Adrenal gland (tissue), 12 donors: Measurements from ENCODE around the gene CHST3. TPM values are rescaled to one million over a fixed set of nuclear protein-coding genes. Genes with fewer than 3 reads are reported as not detected.
A peak's percentile ranks its signal among the peaks of the same experiment; 100 is the strongest.
"Not testable (repeated sequence)": the region's sequence is repeated elsewhere in the genome, so short reads cannot be mapped to it uniquely, and the experiment has no call there.

Experiments
- DNase-seq, 7 donors: peaks; one replicate each; pipeline ENCODE4 v3.0.0-alpha.2; 2019 to 2020
- H3K27ac ChIP-seq, 5 donors: fragments of 200-600 bp; sonication (generic) in 4 of 5; 1 replicate in 3 of 5; 2 replicates in 2 of 5; pipeline versions ENCODE4 v1.5.1 to v1.8.0; 2016 to 2020; ENCODE audit warnings: mild to moderate bottlenecking in 1 of 5
- H3K27me3 ChIP-seq: fragments of 200-600 bp; 2 replicates; pipeline ENCODE4 v1.8.0; 2021
- H3K36me3 ChIP-seq, 2 donors: fragments of 200-600 bp; replicated peaks in 1 of 2; 1 replicate in 1 of 2; 2 replicates in 1 of 2; pipeline versions ENCODE4 v1.5.1 to v1.8.0; 2018 to 2022
- H3K4me1 ChIP-seq, 2 donors: fragments of 200-600 bp; replicated peaks in 1 of 2; 1 replicate in 1 of 2; 2 replicates in 1 of 2; pipeline versions ENCODE4 v1.5.1 to v1.8.0; 2018 to 2021
- H3K4me3 ChIP-seq, 4 donors: fragments of 200-600 bp; sonication (generic) in 3 of 4; one replicate each; pipeline ENCODE4 v1.5.1; 2016 to 2018
- H3K9me3 ChIP-seq, 3 donors: fragments of 200-600 bp; sonication (generic) in 1 of 3; replicated peaks in 1 of 3; 1 replicate in 2 of 3; 2 replicates in 1 of 3; pipeline versions ENCODE4 v1.5.1 to v1.8.0; 2016 to 2021
- POLR2A ChIP-seq, 2 donors: fragments of 450-650 bp; IDR thresholded peaks; one replicate each; pipeline ENCODE4 v1.6.1; 2017; ENCODE audit warnings: antibody characterized with exemption in 2 of 2, mild to moderate bottlenecking in 2 of 2, moderate library complexity in 1 of 2
- WGBS, 4 donors: extraction: QIAGEN DNeasy Blood & Tissue Kit in 2 of 4; methylation state at CpG; one replicate each; pipeline versions ENCODE4 v1.1.5 to v1.1.7; 2013 to 2017; 5-methylcytosine and 5-hydroxymethylcytosine counted together
- intact Hi-C, 2 donors: fragments of 100-400 bp; cut with DNase I; formaldehyde crosslinking; loops; one replicate each; pipeline versions ENCODE4 v1.14.1 to v1.15.0; 2022 to 2023
- polyA plus RNA-seq, 3 donors: library from polyadenylated mRNA; stranded (reverse); fragments of 200-250 nt in 2 of 3; fragments of 350-450 nt in 1 of 3; fragmentation: Illumina TruSeq in 1 of 3; extraction: RNeasy Lipid Tissue Mini Kit (QIAGEN cat#74804) in 1 of 3; gene quantifications; one replicate each; pipeline ENCODE4 v1.2.3, GENCODE V29; 2013 to 2014
- total RNA-seq, 9 donors: library from RNA; depleted of rRNA in 4 of 9; stranded (reverse); fragments of >200 nt in 4 of 9; fragments of 120-200 nt in 1 of 9; fragmentation: NEBNext Ultra II Directional in 1 of 9; extraction: Animal tissue kit (Norgen Biotek cat#: 25700) in 1 of 9; gene quantifications; one replicate each; pipeline versions ENCODE4 v1.1.0 to v1.2.4, GENCODE V29; 2013 to 2023
- TF ChIP-seq, protein P1 (sequence below), 6 experiments: fragments of 450-650 bp in 4 of 6; fragments of 200-600 bp in 2 of 6; sonication (generic) in 1 of 6; IDR thresholded peaks; 1 replicate in 5 of 6; 2 replicates in 1 of 6; pipeline versions ENCODE4 v1.5.1 to v1.8.0; 2016 to 2021; ENCODE audit warnings: antibody characterized with exemption in 6 of 6, mild to moderate bottlenecking in 2 of 6, moderate library complexity in 1 of 6
- donor health status: healthy with polysubstance abuse.
- donor health status: Bipolar disorder and iron deficiency.
- donor health status: DM: yes; HTN: yes; CAD: no.
- donor health status: DM: no; HTN: no; CAD: no.
- donor health status: DM: no; HTN: no; CAD: no.
- donor health status: DM: yes; HTN: yes; CAD: no.

The CHST3 gene
- total and polyA plus RNA-seq, 12 donors, result 3.9 to 49.7 (median 32.6) TPM

DNA sequence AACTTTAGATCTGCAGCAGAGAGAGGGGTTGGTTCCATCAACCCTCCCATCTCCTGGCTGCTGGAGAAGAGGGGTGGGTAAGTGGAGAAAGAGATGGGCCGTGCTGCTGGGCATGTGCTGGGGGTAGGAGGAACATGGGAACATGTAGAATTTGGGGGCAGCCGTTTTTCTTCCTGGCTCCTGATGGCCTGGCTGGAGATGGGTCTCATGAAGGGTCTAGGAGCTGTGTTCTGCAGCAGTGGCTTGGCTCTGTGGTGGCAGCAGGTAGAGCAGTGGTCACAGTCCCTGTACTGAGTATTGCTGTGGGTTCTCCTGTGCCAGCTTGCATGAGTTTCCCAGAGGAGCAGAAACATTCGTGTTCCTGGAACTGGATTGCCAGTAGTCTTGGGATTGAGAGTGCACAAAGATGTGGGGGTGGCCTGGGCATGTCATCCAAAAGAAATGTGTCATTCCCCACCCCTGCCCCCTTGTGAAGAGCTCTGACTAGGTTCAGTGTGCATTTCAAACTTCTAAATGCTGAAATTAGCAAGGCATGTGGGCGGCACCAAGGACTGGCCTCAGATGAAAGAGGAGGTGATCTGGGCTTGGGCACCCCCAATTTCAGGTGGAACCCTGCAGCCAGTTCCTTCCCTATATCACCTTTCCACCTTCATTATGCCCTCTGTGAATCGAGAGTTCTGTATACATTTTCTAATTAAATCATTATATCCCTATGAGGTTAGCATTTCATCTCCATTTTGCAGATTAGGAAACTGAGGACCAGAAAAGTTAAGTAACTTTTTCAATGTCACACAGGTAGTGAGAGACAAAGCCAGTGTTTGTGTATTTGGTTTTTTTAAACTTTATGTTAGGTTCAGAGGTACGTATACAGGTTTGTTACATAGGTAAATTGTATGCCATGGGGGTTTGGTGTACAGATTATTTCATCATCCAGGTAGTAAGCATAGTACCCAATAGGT lies 2.1 kb downstream of the CHST3 start:
- intact Hi-C loops, result no loop called here
- H3K27ac ChIP-seq, result peak overlapping the region in 4 of 5 donors; percentile 49 to 92 (median 90)
- DNase-seq, result peak in 2 of 7 donors; percentile 26 to 40
- H3K9me3 ChIP-seq, result no peaks in the 10 kb centered on the region
- H3K4me3 ChIP-seq, result peak overlapping the region in 3 of 4 donors; percentile 23 to 94 (median 24)
- 50 to 70% (median 57%) methylated on average over 6 of the region's 6 CpGs for WGBS, 4 donors
- peaks cover 11 to 67% of the 10 kb centered on the region in 2 donors for H3K4me1 ChIP-seq
- TF ChIP-seq POLR2A (IDR thresholded peaks at IDR 0.05), result no peak
- TF ChIP-seq, protein P1, sequence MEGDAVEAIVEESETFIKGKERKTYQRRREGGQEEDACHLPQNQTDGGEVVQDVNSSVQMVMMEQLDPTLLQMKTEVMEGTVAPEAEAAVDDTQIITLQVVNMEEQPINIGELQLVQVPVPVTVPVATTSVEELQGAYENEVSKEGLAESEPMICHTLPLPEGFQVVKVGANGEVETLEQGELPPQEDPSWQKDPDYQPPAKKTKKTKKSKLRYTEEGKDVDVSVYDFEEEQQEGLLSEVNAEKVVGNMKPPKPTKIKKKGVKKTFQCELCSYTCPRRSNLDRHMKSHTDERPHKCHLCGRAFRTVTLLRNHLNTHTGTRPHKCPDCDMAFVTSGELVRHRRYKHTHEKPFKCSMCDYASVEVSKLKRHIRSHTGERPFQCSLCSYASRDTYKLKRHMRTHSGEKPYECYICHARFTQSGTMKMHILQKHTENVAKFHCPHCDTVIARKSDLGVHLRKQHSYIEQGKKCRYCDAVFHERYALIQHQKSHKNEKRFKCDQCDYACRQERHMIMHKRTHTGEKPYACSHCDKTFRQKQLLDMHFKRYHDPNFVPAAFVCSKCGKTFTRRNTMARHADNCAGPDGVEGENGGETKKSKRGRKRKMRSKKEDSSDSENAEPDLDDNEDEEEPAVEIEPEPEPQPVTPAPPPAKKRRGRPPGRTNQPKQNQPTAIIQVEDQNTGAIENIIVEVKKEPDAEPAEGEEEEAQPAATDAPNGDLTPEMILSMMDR (IDR thresholded peaks at IDR 0.05), result no peak
- no peaks in the 10 kb centered on the region for H3K27me3 ChIP-seq
- no peaks in the 10 kb centered on the region for H3K36me3 ChIP-seq

DNA sequence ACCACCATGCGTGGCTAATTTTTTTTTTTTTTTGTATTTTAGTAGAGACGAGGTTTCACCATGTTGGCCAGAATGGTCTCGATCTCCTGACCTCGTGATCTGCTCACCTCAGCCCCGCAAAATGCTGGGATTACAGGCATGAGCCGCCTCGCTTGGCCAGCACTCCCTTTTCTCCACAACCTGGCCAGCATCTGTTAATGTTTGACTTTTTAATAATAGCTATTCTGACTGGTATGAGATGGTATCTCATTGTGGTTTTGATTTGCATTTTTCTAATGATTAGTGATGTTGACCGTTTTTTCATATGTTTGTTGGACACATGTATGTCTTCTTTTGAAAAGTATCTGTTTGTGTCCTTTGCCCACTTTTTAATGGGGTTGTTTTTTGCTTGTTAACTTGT lies 3.8 kb downstream of the CHST3 start:
- H3K27me3 ChIP-seq, intact Hi-C loops, H3K4me3 ChIP-seq, DNase-seq, H3K9me3 ChIP-seq, H3K36me3 ChIP-seq: not testable (repeated sequence)
- 81 to 91% (median 90%) methylated on average over 8 of the region's 8 CpGs for WGBS, 4 donors
- H3K4me1 ChIP-seq, result peaks cover 11 to 78% of the 10 kb centered on the region in 2 donors
- H3K27ac ChIP-seq, result peak overlapping the region in 1 of 5 donors; percentile 91

DNA sequence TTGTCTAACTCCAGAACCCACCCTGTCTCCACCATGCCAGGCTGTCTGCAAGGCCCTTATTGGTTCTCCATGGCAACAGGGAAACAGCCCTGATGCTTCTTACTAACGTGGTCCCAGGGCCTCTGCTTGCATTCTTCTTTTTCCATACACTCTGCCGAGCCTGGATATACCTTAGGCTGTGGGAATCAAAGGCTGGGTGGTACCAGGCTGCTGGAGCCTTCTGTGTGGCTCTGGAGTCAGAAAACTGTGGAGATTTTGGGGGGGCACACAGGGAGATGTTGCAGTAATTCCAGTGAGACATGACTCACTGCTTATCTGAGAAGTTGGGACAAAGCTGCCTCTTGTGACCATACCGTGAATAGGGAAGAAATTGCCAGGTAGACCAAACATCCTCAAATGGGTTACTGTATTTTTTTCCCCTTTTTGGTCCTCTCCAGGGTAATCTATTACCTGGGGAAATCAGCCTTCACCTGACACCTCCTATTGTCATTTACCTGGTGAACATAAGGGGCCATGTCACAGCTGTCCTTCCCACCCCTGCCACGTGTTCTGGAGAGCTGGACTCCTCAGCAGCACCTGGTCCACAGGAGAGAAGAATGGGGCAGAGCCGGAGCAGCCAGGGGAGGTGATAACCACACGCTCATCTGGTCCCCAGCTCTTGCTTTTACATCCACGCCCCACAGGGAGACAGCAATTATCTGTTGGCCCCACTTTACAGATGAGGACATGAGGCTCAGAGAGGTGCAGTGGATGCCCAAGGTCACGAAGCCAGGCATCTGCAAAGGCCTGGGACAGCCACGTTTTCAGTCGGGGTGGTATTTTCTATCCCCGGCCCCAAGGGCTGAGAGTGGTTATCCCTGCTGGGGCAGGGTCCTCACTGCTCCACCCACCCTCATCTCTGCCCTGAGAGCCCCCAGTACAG lies 4.6 kb downstream of the CHST3 start:
- no peak for TF ChIP-seq POLR2A (IDR thresholded peaks at IDR 0.05)
- TF ChIP-seq, protein P1 (IDR thresholded peaks at IDR 0.05), result no peak
- intact Hi-C loops, result no loop called here
- WGBS, 4 donors, result 46 to 60% (median 55%) methylated on average over 8 to 11 of the region's 11 CpGs
- peak overlapping the region in 4 of 5 donors; percentile 26 to 91 (median 55) for H3K27ac ChIP-seq
- H3K27me3 ChIP-seq, result no peaks in the 10 kb centered on the region
- no peaks in the 10 kb centered on the region for H3K36me3 ChIP-seq
- no peaks in the 10 kb centered on the region for H3K9me3 ChIP-seq
- H3K4me3 ChIP-seq, result no peak overlapping the region
- DNase-seq, result peak in 3 of 7 donors; percentile 35 to 50 (median 49)
- H3K4me1 ChIP-seq, result peaks cover 11 to 75% of the 10 kb centered on the region in 2 donors

DNA sequence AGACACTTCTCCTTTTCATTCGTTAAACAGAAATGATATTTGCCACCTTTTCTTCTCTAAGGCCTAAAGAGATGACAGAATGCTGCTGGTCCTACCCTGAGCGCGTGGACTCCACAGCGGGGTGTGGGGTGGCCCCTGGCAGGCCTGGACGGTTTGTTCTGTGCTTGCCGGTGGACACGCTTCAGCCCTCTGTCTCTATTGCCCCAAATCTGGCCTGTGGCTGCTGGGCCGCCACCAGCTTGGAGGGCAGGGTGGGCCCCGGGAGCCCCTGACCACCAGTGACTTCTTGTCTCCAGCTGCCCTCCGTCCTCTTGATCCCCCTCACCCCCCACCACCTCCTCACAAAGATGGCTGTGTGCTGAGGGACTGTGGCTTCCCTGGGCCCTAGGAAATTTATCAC lies 5.7 kb downstream of the CHST3 start:
- Histone ChIP-seq H3K27ac (peak overlapping the region in 3 of 5 donors; percentile 44 to 91 (median 65)), H3K4me3 (no peak overlapping the region), H3K36me3 (no peaks in the 10 kb centered on the region), H3K4me1 (peaks cover 17 to 85% of the 10 kb centered on the region in 2 donors), H3K9me3 (no peaks in the 10 kb centered on the region), H3K27me3 (no peaks in the 10 kb centered on the region)
- 67 to 87% (median 82%) methylated on average over 3 to 10 of the region's 10 CpGs for WGBS, 4 donors
- intact Hi-C loops, result no loop called here
- TF ChIP-seq, protein P1 (IDR thresholded peaks at IDR 0.05), result no peak
- TF ChIP-seq POLR2A (IDR thresholded peaks at IDR 0.05), result no peak
- DNase-seq, result peak in 1 of 7 donors; percentile 28
